NB4 (cell line): ENCODE measurements around the gene NMD3.
"Not testable (repeated sequence)": the region's sequence is repeated elsewhere in the genome, so short reads cannot be mapped to it uniquely, and the experiment has no call there.

Source experiments
- POLR2A ChIP-seq: IDR thresholded peaks from 2 replicates; pipeline ENCODE4 v1.6.1; 2011; ENCODE audit warnings: mild to moderate bottlenecking; ENCODE audit not compliant: insufficient read length; ENCODE audit errors: extremely low read depth
- TF ChIP-seq, protein P1 (sequence below): IDR thresholded peaks from one replicate; pipeline ENCODE4 v1.5.1; 2012; ENCODE audit warnings: low read depth, low read length
- TF ChIP-seq, protein P2 (sequence below): IDR thresholded peaks from 2 replicates; pipeline ENCODE4 v1.6.1; 2011; ENCODE audit warnings: low read depth, low read length

DNA sequence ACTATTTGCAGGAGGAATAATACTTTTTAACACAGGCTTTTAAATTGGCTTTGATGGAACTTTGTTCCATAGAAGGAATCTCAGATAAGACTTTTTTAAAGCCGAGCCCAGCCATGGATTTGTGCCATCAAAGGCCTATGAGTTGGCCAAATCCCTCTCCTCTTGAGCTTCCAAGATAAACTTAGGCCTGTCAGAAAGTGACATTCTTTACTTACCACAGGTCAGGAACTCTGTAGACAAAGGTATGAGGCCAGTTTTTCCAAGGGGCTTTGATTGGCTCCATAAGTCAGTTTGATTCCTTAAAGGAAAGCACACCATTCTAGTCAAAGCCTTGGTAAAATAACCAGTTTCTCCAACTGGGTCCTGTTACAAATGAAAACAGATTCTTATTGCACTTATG is 39.7 kb upstream of the NMD3 start:
- TF ChIP-seq, protein P1, sequence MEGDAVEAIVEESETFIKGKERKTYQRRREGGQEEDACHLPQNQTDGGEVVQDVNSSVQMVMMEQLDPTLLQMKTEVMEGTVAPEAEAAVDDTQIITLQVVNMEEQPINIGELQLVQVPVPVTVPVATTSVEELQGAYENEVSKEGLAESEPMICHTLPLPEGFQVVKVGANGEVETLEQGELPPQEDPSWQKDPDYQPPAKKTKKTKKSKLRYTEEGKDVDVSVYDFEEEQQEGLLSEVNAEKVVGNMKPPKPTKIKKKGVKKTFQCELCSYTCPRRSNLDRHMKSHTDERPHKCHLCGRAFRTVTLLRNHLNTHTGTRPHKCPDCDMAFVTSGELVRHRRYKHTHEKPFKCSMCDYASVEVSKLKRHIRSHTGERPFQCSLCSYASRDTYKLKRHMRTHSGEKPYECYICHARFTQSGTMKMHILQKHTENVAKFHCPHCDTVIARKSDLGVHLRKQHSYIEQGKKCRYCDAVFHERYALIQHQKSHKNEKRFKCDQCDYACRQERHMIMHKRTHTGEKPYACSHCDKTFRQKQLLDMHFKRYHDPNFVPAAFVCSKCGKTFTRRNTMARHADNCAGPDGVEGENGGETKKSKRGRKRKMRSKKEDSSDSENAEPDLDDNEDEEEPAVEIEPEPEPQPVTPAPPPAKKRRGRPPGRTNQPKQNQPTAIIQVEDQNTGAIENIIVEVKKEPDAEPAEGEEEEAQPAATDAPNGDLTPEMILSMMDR = not testable (repeated sequence)
- TF ChIP-seq POLR2A = not testable (repeated sequence)
- TF ChIP-seq, protein P2, sequence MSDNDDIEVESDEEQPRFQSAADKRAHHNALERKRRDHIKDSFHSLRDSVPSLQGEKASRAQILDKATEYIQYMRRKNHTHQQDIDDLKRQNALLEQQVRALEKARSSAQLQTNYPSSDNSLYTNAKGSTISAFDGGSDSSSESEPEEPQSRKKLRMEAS = not testable (repeated sequence)
